Measurements from ENCODE around the gene ZFP36L1. TPM values are rescaled to one million over a fixed set of nuclear protein-coding genes. Genes with fewer than 3 reads are reported as not detected.

ZFP36L1 gene
- total RNA-seq, 1 experiment from 2014 or later, result 304 TPM

DNA sequence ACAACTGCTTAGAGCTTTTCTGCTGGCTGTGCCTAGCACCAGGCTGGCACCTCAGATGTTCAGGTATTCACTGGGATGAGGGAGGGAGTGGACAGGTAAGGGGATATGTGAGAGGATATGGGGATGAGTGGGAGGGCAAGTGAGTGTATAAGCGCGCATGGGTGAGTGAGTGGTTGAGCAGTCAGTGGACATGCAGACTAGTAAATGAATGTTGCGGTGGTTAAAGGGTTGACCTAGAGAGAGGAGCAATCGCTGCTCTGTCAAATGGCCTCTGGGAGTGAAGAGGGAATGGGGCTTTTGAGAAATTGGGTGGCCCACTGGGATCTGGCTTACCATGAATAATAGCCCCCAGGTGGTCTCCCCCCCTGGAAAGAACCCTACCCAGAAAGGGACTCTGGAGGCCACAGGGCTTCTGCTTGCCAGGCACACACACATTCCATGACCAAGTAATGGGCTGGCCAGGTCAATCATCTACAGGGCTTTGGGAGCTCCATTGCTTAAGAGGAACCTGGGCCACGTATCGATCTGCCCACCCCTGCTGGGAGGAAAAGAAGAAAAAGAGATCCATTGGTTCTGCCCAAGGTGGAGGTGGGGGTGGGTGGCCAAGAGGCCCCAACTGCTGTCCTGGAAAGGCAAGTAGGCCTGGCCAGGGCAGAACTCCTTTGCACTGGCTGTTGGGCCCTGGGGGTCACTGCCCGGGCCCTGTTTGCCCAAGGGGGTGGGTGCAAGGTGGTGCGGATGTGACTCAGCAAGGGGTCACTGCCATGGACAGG is 30.8 kb upstream of the ZFP36L1 start:
- Histone ChIP-seq H2AFZ (ENCODE audit: low read depth, low read length, poor library complexity, severe bottlenecking) (no peak overlapping the region), H3K27me3 (ENCODE audit: insufficient read depth, low read length) (no peaks in the 10 kb centered on the region), H3K4me3 (replicated peaks in 1 of 2; ENCODE audit: low read depth in 1 of 2, low read length in 2 of 2) (no peak overlapping the region), H3K9me3 (ENCODE audit: control insufficient read depth in 1 of 2, insufficient read depth in 1 of 2, low read depth in 1 of 2, low read length in 2 of 2) (no peaks in the 10 kb centered on the region), H3K4me2 (ENCODE audit: low read length) (no peak overlapping the region), H3K79me2 (ENCODE audit: insufficient read depth, low read length) (no peaks in the 10 kb centered on the region), H3K36me3 (ENCODE audit: control insufficient read depth in 1 of 2, insufficient read depth in 2 of 2, low read length in 2 of 2) (no peaks in the 10 kb centered on the region), H4K20me1 (ENCODE audit: insufficient read depth) (no peaks in the 10 kb centered on the region), H3K9ac (ENCODE audit: low read length) (no peak overlapping the region), H3K27ac (ENCODE audit: low read depth, low read length) (no peak overlapping the region), H3K9me2 (ENCODE audit: insufficient read depth) (no peaks in the 10 kb centered on the region), H3K4me1 (ENCODE audit: control insufficient read depth in 1 of 2, insufficient read depth in 2 of 2, low read length in 2 of 2) (peaks cover 30 to 34% of the 10 kb centered on the region in 2 experiments)
- TF ChIP-seq, protein P1, sequence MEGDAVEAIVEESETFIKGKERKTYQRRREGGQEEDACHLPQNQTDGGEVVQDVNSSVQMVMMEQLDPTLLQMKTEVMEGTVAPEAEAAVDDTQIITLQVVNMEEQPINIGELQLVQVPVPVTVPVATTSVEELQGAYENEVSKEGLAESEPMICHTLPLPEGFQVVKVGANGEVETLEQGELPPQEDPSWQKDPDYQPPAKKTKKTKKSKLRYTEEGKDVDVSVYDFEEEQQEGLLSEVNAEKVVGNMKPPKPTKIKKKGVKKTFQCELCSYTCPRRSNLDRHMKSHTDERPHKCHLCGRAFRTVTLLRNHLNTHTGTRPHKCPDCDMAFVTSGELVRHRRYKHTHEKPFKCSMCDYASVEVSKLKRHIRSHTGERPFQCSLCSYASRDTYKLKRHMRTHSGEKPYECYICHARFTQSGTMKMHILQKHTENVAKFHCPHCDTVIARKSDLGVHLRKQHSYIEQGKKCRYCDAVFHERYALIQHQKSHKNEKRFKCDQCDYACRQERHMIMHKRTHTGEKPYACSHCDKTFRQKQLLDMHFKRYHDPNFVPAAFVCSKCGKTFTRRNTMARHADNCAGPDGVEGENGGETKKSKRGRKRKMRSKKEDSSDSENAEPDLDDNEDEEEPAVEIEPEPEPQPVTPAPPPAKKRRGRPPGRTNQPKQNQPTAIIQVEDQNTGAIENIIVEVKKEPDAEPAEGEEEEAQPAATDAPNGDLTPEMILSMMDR (IDR thresholded peaks at IDR 0.05 in 2 of 3, conservative IDR thresholded peaks at IDR 0.05 in 1 of 3; ENCODE audit: borderline replicate concordance in 1 of 3, insufficient read depth in 1 of 3, low read depth in 2 of 3, low read length in 2 of 3), result no peak
- no peak for TF ChIP-seq EZH2phosphoT487 (IDR thresholded peaks at IDR 0.05; ENCODE audit: borderline replicate concordance)
- no peak for TF ChIP-seq YY1 (IDR thresholded peaks at IDR 0.05; ENCODE audit: extremely low read depth, insufficient replicate concordance, low read depth, low read length)
- TF ChIP-seq SP1 (IDR thresholded peaks at IDR 0.05; ENCODE audit: low read depth), result no peak
- TF ChIP-seq ATF3 (IDR thresholded peaks at IDR 0.05), result no peak
- TF ChIP-seq FOSL1 (IDR thresholded peaks at IDR 0.05; ENCODE audit: low read depth), result no peak
- no peak for TF ChIP-seq SRF (IDR thresholded peaks at IDR 0.05; ENCODE audit: low read depth)
- TF ChIP-seq POLR2AphosphoS5 (IDR thresholded peaks at IDR 0.05; ENCODE audit: low read depth, low read length), result no peak
- no peak for TF ChIP-seq ZBTB33 (IDR thresholded peaks at IDR 0.05; ENCODE audit: extremely low read depth, insufficient replicate concordance, low read length)
- TF ChIP-seq EZH2 (IDR thresholded peaks at IDR 0.05), result no peak
- no peak for TF ChIP-seq RAD21 (IDR thresholded peaks at IDR 0.05; ENCODE audit: low read depth)
- TF ChIP-seq ZFX (IDR thresholded peaks at IDR 0.05), result no peak
- TF ChIP-seq REST (IDR thresholded peaks at IDR 0.05; ENCODE audit: low read depth), result no peak
- no peak for TF ChIP-seq SIN3A (IDR thresholded peaks at IDR 0.05; ENCODE audit: low read depth)
- CTCF ChIA-PET, result no interaction called here
- no TSS peak for BruUV-seq (replicated peaks)
- POLR2A ChIA-PET, result no interaction called here
- RAD21 ChIA-PET (ENCODE audit: low non-redundant PET in 1 of 2, low total read pairs in 2 of 2, uncharacterized antibody in 2 of 2, unreplicated experiment in 2 of 2), result interaction anchor here in 1 of 2 experiments (0.5 kb wide), 1 partner anchor 879 kb away, joined by 3 read pairs; no protein-coding TSS in a partner anchor
- no peak for ATAC-seq
- intact Hi-C loops (cut with micrococcal nuclease), result loop anchor here (2.0 kb wide), 1 partner anchor 575 kb away; no protein-coding TSS in a partner anchor
- DNase-seq (ENCODE audit: low read depth, low spot score), result no peak
